Liver (tissue), 3 donors: Measurements from ENCODE around the gene ZNF148.

Experiments
- ATF3 ChIP-seq: IDR thresholded peaks from 2 replicates; pipeline ENCODE4 v1.6.1; 2016; ENCODE audit warnings: antibody characterized with exemption
- CTCF ChIP-seq: fragments of 150-350 bp; IDR thresholded peaks from 2 replicates; pipeline ENCODE4 v1.5.1; 2017; ENCODE audit warnings: improper control_type of control experiment, low read depth, low read length; ENCODE audit not compliant: missing input control
- NR2F2 ChIP-seq: IDR thresholded peaks from 2 replicates; pipeline ENCODE4 v1.6.1; 2016; ENCODE audit warnings: antibody characterized with exemption
- YY1 ChIP-seq: IDR thresholded peaks from 2 replicates; pipeline ENCODE4 v1.6.1; 2016; ENCODE audit warnings: antibody characterized with exemption, mild to moderate bottlenecking
- donor health status: healthy.
- donor health status: healthy.

GRCh38 chr3:125410922-125411321, 35.8 kb upstream of the ZNF148 start:
- no peak for TF ChIP-seq CTCF
- no peak for TF ChIP-seq YY1
- TF ChIP-seq NR2F2 = no peak
- no peak for TF ChIP-seq ATF3
